NCI-H1417 treated with DMSO at 0.1 percent for 48 hours (cell line): Measurements from ENCODE around the gene LRRC26.

ENCODE experiments used
- DNase-seq: peaks from one replicate; lab custom pipeline; 2025; lab: John Stamatoyannopoulos, UW

The LRRC26 gene

DNA sequence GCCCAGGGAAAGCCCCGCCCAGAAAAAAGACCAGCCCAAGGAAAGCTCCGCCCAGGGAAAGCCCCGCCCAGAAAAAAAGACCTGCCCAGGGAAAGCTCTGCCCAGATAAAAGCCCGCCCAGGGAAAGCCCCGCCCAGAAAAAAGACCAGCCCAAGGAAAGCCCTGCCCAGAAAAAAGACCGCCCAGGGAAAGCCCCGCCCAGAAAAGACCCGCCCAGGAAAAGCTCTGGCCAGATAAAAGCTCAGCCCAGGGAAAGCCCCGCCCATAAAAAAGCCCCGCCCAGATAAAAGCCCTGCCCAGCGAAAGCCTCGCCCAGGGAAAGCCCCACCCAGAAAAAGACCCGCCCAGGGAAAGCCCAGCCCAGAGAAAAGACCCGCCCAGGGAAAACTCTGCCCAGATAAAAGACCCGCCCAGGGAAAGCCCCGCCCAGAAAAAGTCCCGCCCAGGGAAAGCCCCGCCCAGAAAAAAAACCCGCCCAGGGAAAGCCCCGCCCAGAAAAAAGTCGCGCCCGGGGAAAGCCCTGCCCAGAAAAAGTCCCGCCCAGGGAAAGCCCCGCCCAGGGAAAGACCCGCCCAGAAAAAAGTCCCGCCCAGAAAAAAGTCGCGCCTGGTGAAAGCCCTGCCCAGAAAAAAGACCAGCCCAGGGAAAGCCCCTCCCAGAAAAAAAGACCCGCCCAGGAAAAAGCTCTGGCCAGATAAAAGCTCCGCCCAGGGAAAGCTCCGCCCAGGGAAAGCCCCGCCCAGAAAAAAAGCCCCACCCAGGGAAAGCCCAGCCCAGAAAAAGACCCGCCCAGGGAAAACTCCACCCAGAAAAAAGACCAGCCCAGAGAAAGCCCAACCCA, 19.0 kb downstream of the LRRC26 start:
- DNase-seq, result no peak

DNA sequence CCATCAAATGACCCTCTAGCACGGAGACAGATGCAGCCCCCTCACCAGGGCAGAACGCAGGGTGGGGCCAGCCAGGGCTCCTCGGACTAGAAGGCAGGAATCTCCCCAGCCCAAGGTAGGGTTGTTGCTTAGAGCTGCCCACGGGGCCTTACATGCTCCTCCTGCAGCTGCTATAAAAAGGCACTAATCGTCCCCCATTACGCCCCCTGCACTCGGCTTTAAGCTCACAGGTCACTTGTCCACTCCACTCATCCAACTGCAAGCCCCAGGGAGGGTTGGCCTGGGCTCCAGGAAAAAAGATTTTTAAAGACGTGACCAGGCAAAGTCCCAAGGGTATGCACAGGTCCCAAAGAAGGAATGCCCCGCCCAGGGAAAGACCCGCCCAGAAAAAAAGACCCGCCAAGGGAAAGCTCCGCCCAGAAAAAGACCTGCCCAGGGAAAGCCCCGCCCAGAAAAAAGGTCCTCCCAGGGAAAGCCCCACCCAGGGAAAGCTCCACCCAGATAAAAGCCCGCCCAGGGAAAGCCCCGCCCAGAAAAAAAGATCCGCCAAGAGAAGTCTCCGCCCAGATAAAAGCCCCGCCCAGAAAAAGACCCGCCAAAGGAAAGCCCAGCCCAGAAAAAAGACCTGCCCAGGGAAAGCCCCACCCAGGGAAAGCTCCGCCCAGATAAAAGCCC, 19.8 kb downstream of the LRRC26 start:
- DNase-seq, result no peak

DNA sequence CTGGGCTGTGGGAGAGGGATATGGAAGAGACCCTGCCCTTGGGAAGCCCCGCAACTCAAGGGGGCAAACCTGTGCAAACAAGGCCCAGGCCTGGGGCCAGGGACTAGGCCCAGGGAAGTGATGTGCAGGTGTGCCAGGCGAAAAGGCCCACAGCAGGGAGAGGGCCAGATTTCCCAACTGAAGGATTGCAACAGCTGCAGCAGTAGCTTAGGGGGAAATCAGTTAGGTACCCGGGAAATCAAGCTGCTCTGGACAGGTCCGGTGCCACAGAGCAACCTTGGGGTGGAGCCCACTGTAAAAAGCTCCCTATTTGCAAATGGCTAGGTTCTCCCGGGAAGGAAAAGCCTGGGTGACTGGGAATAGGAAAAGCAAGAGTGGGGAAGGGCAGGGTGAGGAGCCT, 20.5 kb downstream of the LRRC26 start:
- DNase-seq, result no peak

DNA sequence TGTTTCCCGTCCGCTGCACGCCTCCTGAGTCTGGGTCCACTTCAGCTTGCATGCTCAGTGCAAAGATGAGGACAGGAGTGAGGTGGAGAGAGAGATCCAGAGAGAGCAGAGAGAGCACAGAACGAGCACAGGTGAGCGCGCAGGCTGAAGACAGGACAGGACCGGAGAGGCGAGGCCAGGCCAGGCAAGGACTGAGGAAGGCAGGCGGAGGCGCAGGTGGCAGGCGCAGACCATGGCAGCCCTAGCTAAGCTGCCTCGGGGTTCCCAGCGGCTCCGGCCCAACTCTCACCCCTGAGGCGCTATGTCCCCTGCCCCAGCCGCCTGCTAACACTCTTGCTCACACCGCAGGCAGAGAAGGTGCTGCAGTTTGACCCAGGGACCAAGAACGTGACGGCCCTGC, 21.2 kb downstream of the LRRC26 start:
- no peak for DNase-seq

DNA sequence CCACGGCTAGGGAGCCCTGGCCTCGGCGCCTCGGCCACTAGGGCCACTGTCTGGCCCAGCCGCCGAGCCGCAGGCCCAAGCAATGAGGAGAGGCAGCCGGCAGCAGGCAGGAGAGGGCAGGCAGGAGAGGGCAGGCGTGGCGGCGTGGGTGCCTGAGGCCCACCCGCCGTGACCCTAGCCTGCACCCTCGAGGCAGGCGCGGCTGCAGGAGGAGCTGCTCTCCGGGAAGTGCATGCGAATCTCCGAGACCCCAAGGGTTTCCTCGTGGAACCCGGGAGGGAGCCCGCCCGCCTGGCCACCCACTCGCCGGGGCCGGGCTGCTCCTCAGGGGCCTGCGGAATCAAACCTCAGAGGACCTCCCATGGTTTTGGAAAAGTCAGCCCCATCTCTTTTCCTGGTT, 21.6 kb downstream of the LRRC26 start:
- DNase-seq, result no peak

DNA sequence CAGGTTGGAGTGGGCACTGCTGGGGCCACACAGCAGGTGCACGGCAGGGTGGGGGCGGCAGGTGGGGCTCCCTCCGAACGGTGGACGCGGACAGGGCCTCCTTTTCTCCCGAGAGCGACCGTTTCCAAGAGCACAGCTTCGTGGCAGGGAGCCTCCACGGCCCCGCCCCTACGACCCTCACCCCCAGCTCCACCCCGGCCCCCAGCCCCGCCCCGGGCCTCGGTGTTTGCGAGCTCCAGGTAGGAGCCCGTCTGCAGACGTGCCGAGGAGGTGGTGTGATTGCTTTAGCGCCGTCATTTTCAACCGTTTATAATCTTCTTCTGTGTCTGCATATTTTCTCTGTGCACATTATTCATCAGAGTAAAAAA, 22.1 kb downstream of the LRRC26 start:
- DNase-seq, result no peak

DNA sequence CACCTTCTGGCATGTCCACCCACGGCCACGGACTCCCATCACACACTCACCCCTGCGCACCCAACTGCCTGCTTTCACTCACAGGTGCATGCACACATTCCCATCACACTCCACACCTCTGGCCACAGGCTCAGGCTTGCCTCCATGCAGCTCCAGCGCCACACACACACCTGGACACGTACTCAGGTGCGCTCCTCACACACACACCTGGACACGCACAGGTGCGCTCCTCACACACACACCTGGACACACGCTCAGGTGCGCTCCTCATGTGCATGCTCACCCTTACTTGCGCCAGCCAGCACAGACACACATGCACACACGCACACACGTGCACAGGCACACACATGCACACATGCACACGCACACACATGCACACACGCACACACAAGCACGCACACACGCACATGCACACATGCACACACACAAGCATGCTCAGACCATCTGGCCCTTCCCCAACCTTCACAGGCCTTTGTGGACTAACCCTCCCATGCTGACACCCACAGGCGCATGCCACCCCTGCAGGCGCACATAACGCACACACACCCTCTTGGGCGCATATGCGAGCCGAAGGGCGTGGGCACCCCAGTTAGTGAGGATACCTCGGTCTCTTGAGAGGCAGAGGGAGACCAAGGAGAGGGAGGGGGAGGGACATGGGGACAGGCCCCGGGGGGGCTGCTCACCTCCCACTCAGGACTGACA, 22.6 kb downstream of the LRRC26 start:
- no peak for DNase-seq

DNA sequence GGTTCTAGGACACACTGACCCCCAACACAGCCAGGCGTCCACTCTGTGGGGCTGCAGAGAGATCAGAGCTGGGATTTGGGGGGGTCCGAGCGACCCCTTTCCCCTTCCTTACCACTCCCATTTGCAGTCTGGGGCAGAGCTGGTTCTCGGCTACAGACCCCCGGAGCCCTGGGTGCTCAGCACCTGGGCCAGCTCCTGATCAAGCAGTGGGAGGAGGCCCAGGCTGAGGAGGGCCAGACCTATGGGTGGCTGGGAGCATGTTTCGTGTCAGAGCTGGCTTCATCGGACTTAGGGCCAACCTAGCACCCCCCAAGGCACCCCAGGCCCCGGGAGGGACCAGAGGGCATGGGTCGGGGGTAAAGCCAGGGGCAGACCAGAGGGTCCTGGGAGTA, 23.3 kb downstream of the LRRC26 start:
- no peak for DNase-seq

DNA sequence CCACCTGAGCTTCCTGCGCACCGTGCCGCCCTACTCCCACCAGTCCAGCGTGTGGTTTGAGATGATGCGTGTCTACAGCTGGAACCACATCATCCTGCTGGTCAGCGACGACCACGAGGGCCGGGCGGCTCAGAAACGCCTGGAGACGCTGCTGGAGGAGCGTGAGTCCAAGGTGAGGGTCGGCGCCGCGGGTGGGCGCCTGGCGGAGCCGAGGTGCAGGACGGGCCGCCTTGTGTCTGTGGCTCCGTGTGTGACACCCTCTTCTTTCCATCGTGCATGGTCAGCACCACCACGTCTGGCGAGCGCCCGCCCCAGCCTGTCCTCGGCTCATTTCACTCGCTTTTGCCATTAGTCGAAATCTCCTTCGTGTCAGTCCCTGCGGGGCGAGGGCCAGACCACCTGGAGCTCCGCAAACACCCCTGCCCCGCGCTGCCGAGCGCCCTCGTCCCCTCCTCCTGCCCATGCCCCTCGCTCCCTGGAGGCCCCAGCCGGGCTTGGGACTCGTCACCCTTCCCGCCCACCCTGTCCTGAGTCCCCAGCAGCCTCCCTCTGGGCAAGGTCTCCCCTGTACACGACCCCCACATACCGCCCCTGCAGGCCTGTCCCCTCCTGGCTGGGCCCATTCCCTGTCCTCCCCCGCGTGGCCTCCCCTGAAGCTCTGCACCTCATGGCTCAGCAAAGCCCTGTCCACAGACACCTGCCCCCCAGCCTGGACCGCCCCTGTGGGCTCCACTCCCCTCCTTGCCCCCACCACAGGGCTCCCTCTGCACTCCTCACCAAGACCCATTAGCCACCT, 23.9 kb downstream of the LRRC26 start:
- no peak for DNase-seq

DNA sequence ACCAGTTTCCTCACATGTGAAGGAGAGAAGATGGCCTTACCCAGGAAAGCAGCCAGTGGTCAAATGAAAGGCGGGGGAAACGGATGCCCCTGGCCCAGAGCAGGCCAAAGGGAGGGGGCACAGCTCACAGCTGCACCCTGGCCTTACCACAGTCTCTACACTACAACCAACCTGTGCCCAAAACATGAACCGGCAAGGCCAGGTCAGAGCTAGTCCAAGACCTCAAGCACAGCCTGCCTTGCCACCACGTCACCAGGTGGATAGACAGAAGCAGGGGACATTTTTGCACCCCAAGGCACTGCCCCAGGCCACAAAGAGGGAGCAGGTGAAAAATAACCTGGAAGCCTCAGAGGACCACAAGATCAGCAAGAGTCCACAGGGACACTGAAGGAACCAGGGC, 26.4 kb downstream of the LRRC26 start:
- DNase-seq, result no peak

DNA sequence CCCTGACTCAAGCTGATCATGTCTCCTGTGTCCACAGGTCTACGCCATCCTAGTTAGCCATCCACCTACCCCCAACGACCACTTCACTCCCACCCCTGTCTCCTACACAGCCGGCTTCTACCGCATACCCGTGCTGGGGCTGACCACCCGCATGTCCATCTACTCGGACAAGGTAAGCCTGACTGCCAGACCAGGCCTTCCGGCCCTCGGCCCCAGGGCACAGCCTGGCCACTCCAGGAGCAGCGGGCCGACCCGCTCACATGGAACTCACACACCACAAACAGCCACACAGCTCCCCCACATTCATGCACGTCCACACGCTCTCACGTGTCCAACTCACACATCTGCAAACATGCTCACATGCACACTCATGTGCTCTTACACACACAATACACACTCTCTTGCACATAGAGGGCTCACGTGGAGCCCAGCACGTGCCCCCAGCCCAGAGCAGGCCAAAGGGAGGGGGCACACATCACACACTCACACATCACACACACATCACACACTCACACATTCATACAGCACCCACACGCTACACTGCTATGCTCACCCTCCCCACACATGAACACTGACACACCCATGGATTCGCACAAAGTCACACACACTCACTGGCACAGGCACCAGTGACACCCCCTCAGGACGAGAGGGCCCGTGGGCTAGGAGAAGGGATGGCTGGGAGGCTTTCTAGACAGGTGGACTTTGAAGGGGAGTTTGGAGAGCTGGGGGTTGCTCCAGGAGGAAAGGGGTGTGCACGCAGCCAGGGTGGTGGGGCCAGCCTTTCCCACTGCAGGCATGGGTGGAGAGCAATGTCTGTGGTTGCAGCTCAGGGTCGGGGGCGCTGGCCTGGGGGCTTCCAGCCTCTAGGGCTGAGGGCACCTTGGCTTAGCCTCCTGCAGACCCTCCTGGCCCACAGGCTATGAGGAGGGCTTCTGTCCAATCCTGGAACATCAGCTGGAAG, 27.6 kb downstream of the LRRC26 start:
- DNase-seq, result no peak

DNA sequence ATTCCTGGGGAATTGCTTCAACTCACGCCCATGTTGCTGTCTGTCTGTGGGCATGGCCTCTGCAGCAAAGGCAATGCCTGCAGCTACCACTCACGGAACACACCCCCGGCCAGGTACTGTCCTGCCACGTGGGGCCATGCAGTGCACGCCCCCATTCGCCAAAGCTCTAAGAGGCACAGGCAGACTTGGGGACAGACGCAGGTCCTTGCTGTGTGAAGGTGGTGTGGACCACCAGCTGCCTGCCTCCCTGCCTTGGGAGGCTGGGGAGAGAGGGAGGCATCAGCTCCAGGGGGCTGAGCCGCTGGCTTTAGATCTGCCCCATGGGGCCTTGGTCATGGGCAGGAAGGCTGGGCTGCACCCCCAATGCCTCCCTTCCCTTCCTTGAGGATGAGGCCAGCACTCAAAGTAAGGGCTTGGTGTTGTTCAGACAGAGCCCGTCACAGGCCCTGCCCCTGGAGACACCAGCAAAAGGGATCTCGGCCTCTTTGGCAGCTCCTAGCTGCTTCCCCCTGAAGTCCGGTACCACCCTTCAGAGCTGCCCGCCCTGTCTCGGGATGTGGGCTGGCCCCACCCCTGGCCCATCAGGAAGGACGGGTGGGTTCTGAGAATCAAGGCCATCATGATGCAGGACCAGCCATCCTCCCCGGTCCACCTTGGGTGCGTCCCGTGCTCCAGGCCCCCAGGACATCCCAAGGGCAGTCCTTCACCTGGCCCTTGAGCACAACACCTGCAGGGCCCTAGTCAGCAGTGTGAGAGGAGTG, 28.6 kb downstream of the LRRC26 start:
- DNase-seq, result no peak

DNA sequence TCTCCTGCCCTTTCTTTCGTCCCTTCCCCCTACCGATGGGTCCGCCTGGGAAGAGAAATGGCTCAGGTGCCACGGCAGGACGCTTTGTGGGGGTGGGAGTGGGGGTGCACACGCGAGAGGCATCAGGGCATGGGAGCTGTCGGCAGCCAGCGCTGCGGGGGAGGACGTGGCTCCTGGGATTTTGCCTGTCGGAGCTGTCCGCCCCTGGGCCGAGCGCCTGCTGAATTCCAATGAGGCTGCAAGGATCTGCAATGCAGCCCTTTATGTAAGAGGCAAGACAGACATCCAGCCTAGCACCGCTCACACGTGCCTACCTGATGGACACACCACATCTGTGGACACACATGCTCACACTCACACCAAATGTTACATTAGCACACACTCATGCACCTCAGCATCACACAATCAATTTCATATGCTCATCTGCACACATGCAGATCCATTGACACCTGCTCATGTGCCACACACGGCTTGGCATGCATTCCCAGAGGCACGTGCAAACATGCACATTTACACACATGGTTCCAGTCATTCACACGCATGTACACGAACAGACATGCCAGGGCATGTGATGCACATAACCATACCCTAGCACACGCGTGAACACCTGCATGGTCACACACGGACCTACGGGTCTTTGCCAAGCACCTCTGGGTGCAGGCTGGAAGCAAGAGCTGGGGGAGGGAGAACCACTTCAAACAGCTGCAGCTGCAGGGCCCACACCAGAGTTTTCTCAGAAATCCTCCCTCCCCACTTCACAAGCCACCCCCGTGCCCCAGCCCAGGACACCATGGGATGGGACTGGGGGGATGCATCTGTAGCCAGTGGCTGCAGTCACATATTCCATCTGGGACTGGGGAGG, 29.5 kb downstream of the LRRC26 start:
- no peak for DNase-seq

DNA sequence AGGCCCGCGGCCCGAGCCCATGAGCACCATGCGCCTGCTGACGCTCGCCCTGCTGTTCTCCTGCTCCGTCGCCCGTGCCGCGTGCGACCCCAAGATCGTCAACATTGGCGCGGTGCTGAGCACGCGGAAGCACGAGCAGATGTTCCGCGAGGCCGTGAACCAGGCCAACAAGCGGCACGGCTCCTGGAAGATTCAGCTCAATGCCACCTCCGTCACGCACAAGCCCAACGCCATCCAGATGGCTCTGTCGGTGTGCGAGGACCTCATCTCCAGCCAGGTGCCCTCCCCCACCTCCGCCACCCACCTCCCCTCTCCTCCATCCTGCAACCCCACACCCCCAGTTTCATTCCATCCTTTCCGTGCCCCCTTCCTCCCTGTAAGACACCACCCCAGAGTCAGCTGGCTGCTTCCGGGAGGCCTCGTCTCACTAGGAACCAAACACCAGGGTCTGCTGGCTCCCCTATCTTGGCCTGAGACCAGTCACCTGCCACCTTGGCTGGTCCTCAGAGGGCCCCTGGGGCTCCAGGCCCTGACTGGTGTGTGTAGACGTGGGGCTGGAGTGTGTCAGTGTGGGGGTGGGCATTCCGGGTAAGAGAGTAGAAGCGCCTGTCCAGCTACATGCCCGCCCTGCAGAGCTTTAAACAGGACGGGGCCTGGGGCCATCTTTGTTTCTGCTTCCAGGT, 30.2 kb downstream of the LRRC26 start:
- no peak for DNase-seq

DNA sequence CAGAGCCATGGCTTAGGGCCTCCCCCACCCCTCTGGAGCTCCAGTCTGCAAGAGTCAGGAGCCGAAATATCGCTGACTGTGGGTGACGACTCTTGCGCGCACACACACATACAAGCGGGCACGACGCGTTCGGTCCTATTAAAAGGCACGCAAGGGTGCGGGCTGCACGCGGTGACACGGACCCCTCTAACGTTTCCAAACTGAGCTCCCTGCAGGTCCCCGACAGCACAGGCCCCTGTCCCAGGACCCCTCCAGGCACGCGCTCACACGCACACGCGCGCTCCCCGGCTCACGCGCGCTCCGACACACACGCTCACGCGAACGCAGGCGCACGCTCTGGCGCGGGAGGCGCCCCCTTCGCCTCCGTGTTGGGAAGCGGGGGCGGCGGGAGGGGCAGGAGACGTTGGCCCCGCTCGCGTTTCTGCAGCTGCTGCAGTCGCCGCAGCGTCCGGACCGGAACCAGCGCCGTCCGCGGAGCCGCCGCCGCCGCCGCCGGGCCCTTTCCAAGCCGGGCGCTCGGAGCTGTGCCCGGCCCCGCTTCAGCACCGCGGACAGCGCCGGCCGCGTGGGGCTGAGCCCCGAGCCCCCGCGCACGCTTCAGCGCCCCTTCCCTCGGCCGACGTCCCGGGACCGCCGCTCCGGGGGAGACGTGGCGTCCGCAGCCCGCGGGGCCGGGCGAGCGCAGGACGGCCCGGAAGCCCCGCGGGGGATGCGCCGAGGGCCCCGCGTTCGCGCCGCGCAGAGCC, 31.0 kb downstream of the LRRC26 start, which contains the start of gene GRIN1:
TSS of gene GRIN1 (plus strand) at position 433 of the 746 bp plus-strand sequence. CDS start 333 bp downstream, outside the sequence.
- no peak for DNase-seq

DNA sequence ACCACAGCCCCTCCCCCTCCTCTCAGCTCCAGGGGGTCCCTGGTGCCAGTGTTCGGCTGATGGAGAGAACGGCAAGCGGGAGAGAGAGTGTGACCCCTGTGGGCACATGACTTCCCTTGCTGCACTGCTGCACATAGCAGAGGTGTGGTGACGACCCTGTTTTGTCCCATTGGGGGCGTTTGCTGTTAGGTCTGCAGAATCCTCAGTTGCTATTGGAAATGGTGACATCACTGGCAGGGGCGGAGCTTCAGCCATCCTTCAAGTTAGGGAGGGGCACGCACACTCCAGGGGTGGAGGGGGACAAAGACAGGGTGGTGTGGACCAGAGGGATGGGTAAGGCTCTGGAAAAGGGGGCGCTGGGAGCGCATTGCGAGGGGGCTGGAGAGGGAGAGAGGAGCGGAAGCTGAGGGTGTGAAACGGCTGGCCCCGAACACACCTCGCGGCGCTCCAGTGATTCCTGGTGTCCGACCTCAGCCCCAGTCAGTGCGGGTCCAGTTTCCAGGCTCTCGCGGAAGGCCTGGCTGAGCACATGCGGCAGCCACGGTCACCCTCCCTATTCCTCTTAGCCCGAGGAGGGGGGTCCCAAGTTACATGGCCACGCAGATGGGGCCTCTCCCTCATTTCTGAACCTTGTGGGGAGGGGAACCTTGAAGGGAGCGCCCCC, 31.7 kb downstream of the LRRC26 start:
- DNase-seq, result no peak

DNA sequence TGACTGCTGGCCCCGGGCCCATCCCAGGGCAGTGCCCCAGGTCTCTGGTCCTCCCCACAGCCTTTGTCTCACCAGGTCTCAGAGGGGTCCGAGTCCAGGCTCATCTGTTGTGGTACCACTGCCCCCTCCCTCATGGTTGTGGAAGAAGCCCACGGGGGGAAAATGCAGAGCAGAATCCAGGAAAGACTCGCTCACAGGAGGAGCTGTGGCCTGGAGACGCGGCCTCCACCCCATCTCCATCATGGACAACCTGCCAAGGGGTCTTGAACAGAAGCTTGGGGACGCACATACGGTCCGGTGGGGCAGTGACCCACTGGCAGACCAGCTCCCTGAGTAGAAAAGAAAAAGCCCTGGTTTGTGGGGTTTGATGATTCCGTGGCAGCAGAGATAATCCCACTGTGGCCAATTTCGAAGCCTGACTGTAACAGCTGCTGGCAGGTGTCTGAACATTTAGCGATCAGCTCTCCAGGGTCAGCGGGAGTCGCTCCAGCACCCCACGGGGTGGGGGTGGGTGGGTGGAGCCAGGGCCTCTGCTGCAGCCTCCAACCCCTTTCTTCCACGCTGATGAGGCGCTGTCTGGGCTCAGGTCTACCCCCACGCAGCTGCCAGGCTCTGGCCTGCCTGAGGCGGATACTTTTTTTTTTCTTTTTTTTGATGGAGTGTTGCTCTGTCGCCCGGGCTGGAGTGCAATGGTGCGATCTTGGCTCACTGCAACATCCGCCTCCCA, 32.8 kb downstream of the LRRC26 start:
- DNase-seq, result no peak
